ENCODE results near the gene ZDHHC7. TPM values are rescaled to one million over a fixed set of nuclear protein-coding genes. Genes with fewer than 3 reads are reported as not detected.
A peak's percentile ranks its signal among the peaks of the same experiment; 100 is the strongest.

ZDHHC7 gene
- total and polyA plus RNA-seq, 9 of the 15 experiments (the other 6 are each of a cell fraction or from before 2014, with no cell fraction given): 1.7 to 49.7 (median 37.4) TPM

- peak; percentile 21; the same call in 1 of the 2 replicates for TF ChIP-seq STAG1 (CRISPR knock-in tag; IDR thresholded peaks at IDR 0.05; ENCODE audit: borderline replicate concordance)
- TF ChIP-seq ATF7 (IDR thresholded peaks at IDR 0.05): peak; percentile 98
- no peak for TF ChIP-seq ZNF780A (CRISPR knock-in tag; IDR thresholded peaks at IDR 0.05)
- TF ChIP-seq ARHGAP35 (IDR thresholded peaks at IDR 0.05; ENCODE audit: partially characterized antibody): no peak
- TF ChIP-seq E2F3 (CRISPR knock-in tag; IDR thresholded peaks at IDR 0.05): no peak; the same call in 1 of the 2 replicates
- TF ChIP-seq MAX (CRISPR knock-in tag; IDR thresholded peaks at IDR 0.05): peak; percentile 52; the same call in 1 of the 2 replicates
- peak; percentile 78; the same call in 1 of the 2 replicates for TF ChIP-seq THRB (CRISPR knock-in tag; conservative IDR thresholded peaks at IDR 0.05)
- TF ChIP-seq MIER1 (IDR thresholded peaks at IDR 0.05; ENCODE audit: low read depth): no peak
- no peak for TF ChIP-seq PCBP1 (IDR thresholded peaks at IDR 0.05; ENCODE audit: low read depth, low read length, poor library complexity, severe bottlenecking)
- TF ChIP-seq BRD9 (IDR thresholded peaks at IDR 0.05; ENCODE audit: low read depth, partially characterized antibody): peak; percentile 73
- no peak for TF ChIP-seq SETDB1 (IDR thresholded peaks at IDR 0.05; ENCODE audit: low read length)
- TF ChIP-seq PURB (CRISPR knock-in tag; IDR thresholded peaks at IDR 0.05; ENCODE audit: low read depth): no peak
- TF ChIP-seq PCBP2 (IDR thresholded peaks at IDR 0.05; ENCODE audit: low read depth, low read length, poor library complexity, severe bottlenecking): no peak
- peak; percentile 69 for TF ChIP-seq CHD2 (IDR thresholded peaks at IDR 0.05; ENCODE audit: low read depth, low read length)
- no peak for TF ChIP-seq HLTF (IDR thresholded peaks at IDR 0.05)
- TF ChIP-seq SRSF9 (IDR thresholded peaks at IDR 0.05; ENCODE audit: borderline replicate concordance, low read depth, low read length): no peak
- peak; percentile 63 for TF ChIP-seq ZBTB7A (IDR thresholded peaks at IDR 0.05; ENCODE audit: borderline replicate concordance, control insufficient read depth, low read depth, low read length)
- no peak for TF ChIP-seq ZNF507 (tag; conservative IDR thresholded peaks at IDR 0.05)
- no peak for TF ChIP-seq IFI16 (CRISPR knock-in tag; IDR thresholded peaks at IDR 0.05)
- TF ChIP-seq GABPA (tag; conservative IDR thresholded peaks at IDR 0.05; ENCODE audit: low read depth): peak; percentile 99
- peak; percentile 54 for TF ChIP-seq THAP12 (CRISPR knock-in tag; IDR thresholded peaks at IDR 0.05)
- TF ChIP-seq HMGN3 (IDR thresholded peaks at IDR 0.05; ENCODE audit: borderline replicate concordance, extremely low read depth, insufficient read length, low read depth, low read length): peak; percentile 14
- no peak for TF ChIP-seq ZKSCAN8 (CRISPR knock-in tag; IDR thresholded peaks at IDR 0.05)
- peak in 1 of 2 experiments; percentile 58; a peak in 1 of 4 replicates for TF ChIP-seq SIN3A (IDR thresholded peaks at IDR 0.05; ENCODE audit: borderline replicate concordance in 2 of 2, control insufficient read depth in 1 of 2, low read depth in 2 of 2, low read length in 2 of 2)
- TF ChIP-seq TEAD1 (CRISPR knock-in tag; IDR thresholded peaks at IDR 0.05): peak in 1 of 2 experiments; percentile 63; a peak in 1 of 4 replicates
Measured at GRCh38 chr16:85010931-85011845, at the start of gene ZDHHC7 (continued).

Measured in K562 (cell line).